ENCODE data around the gene AMN1. TPM values are rescaled to one million over a fixed set of nuclear protein-coding genes. Genes with fewer than 3 reads are reported as not detected.
"Not testable (repeated sequence)": the region's sequence is repeated elsewhere in the genome, so short reads cannot be mapped to it uniquely, and the experiment has no call there.

AMN1 gene
- polyA plus RNA-seq (2014; cell fraction: cytosol; rRNA removed) = 27.1 and 27.5 TPM in 2 replicates
- polyA plus RNA-seq (2014; cell fraction: nucleus; rRNA removed) = 22.5 and 30.0 TPM in 2 replicates

DNA sequence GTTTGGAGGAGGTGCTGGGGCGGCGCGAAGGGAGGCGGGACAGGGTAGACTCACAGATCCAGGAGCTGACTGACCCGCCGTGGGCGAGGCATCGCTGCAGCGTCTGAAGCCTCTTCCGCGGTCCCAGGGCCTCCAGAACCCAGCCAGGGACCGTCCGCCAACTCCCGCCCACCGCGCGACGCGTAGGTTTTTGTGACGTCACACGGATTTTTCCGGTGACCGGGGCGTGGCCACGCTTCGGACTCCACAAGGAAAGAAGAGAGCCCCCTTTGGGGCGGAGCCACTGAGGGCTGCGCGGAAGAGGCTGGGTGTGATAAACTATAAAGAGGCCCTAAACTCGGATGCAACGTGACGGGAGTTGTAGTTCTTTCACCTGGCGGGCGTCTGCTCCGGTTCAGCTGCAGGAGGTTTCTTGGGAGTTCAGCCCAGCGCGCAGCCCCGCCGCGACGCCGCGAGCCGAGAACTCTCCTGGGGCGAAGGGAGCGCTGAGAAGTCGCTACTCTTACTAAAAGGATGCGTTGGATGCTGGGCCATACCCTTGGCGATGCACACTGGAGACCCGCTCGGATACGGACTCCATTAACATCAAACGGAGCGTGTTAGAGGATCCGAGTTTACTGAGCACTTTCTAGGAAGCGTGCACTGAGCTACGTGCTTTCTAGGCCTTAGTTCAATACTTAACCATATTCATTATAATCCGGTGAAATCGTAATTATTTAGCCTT is at the start of gene AMN1:
AMN1 (minus strand) TSS at position 105 of the 724 bp plus-strand sequence; CDS start at position 92, 13 bp downstream.
- peak; percentile 100 for DNase-seq (ENCODE audit: low spot score)

DNA sequence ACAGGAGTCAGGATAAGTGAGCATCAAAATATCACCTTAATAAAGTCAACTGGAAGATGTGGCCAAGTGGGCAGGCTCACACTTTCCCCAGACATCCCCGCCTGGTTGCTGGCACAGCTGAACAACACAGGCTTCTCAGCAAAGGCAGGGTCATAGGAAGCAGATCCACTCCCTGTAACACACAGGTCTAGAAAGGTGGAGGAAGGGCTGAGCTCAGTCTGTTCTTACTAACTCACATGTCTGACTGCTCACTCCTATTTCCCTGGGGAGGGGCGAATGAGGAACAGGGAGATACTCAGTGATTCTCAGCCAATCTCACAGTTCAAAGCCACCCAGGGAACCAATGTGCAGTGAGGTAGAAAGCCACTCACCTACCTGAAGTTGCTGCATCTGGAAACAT is 45.0 kb upstream of the AMN1 start:
- peak; percentile 56 for DNase-seq (ENCODE audit: low spot score)

GRCh38 chr12:31773223-31773750 is 44.5 kb upstream of the AMN1 start:
- peak; percentile 70 for DNase-seq (ENCODE audit: low spot score)

DNA sequence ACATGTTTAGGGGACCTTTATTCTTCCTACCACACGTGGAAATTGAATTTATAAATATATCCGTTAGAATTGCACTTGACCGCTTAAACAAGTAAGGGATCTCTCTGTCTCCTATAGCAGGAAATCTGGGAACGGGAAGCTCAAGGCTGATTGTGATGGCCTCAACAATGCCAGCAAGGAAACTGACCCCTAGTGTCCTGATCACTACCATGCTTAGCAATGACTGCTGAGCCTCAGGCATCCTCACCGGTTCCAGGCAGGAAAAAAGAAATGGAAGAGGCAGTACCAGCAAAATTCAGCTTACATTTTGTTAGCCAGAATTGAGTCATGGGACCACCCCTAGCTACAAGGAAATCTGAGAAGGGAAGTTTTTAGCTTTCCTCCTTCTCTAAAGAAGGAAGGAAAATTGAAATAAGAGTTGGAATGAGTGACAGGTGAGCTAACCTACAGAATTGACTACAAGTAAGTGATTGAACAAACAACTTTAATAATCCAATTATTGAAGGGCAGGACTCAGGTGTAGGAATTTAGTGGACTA is 43.9 kb upstream of the AMN1 start:
- DNase-seq (ENCODE audit: low spot score) = no peak

DNA sequence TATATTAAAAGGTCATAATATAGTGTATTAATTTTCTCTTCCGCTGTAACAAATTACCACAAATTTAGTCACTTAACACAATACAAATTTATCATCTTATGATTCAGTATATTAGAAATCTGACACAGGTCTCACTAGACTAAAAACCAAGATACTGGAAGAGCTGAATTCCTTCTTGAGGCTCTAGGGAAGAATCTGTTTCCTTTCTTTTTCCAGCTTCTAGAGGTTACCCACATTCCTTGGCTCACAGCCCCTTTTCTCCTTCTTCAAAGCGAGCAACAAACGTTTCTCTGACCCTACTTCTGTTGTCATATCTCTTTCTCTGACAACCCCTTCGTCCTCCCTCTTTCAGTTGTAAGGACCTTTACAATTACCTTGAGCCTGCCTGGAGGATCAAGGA is 43.4 kb upstream of the AMN1 start:
- no peak for DNase-seq (ENCODE audit: low spot score)

DNA sequence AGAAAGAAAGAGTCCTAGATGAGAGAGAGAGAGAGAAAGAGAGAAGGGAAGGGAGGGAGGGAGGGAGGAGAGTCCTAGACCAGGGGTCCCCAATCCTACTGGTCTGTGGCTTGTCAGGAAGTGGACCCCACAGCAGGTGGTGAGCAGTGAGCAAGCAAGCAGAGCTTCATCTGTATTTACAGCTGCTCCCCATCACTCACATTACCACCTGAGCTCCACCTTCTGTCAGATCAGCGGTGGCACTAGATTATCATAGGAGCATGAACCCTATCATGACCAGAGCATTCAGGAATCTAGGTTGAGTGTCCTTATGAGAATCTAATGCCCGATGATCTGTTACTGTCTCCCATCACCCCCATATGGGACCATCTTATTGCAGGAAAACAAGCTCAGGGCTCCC is 39.2 kb upstream of the AMN1 start:
- no peak for DNase-seq (ENCODE audit: low spot score)

GRCh38 chr12:31765931-31766330 is 37.1 kb upstream of the AMN1 start:
- no peak for DNase-seq (ENCODE audit: low spot score)

DNA sequence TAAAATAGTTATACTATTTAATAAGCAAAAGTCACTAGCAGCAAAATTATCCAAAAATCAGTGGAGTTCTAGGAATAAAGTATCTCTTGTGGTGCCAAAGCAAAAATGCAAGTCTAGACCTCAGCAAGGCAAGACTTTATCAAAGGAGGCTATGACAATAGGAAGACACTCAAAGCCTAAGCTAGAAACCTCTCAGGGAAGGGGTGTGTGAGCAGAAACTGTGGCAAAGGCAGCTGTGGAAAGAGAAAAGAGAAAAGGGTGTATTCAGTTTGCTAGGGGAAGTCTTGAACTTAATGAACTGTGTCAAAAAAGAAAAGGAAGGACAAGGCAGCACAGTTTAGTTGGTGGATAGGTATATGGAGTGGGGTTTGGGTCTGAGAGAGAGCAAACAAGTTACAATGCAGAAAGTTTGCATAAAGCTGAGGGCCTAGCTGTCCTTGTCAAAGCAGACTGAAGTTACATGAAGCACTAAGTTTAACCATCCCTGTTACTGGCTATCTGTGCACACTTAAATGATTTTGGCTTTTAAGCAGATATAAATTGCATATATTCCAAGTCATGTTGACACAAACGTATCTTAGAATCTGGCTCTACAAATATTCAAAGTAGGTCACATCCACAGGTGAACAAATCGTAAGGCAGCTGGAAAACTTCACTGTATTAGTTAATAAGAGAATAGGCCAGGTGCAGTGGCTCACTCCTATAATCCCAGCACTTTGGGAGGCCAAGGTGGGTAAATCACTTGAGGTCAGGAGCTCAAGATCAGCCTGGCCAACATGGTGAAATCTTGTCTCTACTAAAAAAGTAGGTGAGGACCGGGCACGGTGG is 31.0 kb upstream of the AMN1 start:
- DNase-seq (ENCODE audit: low spot score) = no peak

GRCh38 chr12:31758297-31758696 is 29.5 kb upstream of the AMN1 start:
- not testable (repeated sequence) for DNase-seq (ENCODE audit: low spot score)

- no peak for DNase-seq (ENCODE audit: low spot score)
These were observed 28.2 kb upstream of the AMN1 start for GRCh38 chr12:31756977-31757420.

GRCh38 chr12:31752450-31752849 is 23.6 kb upstream of the AMN1 start:
- peak; percentile 33 for DNase-seq (ENCODE audit: low spot score)

- no peak for DNase-seq (ENCODE audit: low spot score)
These were observed 22.3 kb upstream of the AMN1 start for GRCh38 chr12:31751085-31751484.

DNA sequence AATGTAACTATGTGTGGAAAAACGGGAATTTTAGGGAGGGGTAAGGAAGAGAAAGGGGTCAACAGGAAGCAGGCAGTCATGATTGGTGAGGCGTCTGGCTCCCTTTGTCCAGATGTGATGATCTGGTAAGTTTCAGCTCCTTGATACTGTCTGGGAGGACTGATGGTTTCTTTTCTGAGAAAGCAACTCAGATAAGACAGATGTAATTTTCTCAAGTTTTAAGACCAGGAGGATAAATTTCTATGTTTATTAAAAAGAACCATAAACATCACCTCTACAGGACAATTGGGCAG is 21.9 kb upstream of the AMN1 start:
- DNase-seq (ENCODE audit: low spot score) = no peak

- DNase-seq (ENCODE audit: low spot score) = no peak
These were observed 20.3 kb upstream of the AMN1 start for GRCh38 chr12:31749024-31749704.

DNA sequence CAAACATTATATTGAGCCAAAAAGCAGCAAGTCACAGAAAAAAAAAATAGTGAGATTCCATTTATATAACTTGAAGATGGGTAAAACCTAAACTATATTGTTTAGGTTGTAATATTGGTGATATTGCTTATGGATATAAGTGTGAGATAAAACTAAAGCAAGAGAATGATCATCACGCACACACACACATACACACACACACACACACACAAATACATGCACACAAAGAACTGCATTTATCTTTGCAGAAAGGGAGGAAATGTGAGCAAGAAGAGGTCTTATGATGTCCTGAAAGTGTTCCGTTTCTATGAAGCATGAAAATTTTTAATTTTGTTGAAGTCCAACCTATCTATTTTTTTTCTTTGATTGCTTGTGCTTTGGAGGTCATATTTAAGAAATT is 16.4 kb upstream of the AMN1 start:
- no peak for DNase-seq (ENCODE audit: low spot score)

DNA sequence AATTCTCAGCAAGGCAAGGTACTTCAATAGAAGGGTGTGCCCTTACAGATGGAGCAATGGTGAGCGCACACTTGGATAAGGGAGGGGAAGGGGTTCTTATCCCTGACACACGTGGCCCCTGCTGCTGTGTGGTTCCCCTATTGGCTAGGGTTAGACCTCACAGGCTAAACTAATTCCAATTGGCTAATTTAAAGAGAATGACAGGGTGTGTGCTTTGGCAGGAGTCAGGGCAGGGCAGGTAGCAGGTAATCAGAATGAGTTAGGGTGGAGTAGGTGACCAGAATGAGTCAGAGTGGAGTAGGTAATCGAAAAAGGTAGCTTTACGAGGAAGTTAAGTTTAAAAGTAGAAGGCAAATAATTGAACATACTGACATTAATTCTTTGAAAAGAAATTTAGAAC is 15.5 kb upstream of the AMN1 start:
- DNase-seq (ENCODE audit: low spot score) = not testable (repeated sequence)

DNA sequence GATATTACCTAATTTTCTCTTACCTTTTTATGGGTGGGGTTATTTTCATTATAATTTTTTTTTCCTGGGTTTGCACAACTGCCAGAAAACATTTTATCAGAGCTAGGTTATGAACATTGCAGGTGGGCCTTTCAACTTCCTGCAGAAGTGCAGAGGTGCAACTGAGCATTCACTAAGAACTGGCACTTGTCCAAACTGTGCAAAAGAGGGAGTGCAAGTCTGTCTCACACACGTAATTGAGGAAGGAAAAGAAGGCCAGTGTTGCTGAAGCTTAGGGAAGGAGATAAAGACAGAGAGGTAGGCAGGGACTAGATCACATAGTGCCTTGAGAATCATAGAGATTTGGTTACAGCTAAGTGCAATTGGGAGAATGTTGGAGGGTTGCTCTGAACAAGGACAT is 14.1 kb upstream of the AMN1 start:
- no peak for DNase-seq (ENCODE audit: low spot score)

DNA sequence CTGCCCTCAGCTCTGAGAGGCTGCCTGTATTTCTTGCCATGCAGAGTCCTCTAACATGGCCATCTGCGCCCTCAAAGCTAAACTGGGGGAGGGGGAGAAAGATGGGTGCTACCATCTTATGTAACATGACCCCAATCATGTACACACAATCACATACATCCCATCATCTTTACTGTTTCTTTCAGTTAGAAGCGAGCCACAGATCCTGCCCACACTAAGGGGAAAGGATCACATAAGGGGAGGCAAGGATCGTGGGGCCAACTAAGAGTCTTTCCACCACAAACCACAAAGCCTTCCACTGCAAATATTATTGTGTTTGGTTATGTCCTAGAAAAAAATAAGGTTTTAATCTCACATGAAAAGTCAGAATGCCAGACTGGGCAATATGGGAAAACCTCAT is 11.8 kb upstream of the AMN1 start:
- no peak for DNase-seq (ENCODE audit: low spot score)

- no peak for DNase-seq (ENCODE audit: low spot score)
These were observed 8.9 kb upstream of the AMN1 start for GRCh38 chr12:31737763-31738162.

- no peak for DNase-seq (ENCODE audit: low spot score)
These were observed 8.5 kb upstream of the AMN1 start for GRCh38 chr12:31737345-31737744.

DNA sequence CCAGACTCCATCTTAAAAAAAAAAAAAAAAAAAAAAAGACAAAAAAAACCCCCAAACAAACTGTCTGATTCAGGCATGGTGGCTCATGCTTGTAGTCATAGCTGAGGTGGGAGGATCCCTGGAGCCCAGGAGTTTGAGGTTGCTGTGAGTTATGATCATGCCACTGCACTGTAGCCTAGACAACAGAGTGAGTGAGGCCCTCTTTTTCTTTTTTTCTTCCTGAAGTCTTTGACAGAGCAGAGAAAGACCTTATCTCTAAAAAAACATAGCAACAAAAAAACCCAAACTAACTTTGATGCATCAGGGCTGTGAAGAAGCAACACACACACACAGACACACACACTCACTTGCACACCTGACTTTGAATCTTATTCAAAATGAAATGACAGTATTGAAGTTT is 7.7 kb upstream of the AMN1 start:
- no peak for DNase-seq (ENCODE audit: low spot score)
